GM20000 (cell line): ENCODE measurements around the gene IL10RB.
"Not testable (repeated sequence)": the region's sequence is repeated elsewhere in the genome, so short reads cannot be mapped to it uniquely, and the experiment has no call there.

Source experiments
- DNase-seq: peaks from one replicate; pipeline ENCODE4 v3.0.0; 2012; ENCODE audit warnings: low spot score
- CTCF ChIP-seq: IDR thresholded peaks from 2 replicates; pipeline ENCODE4 v1.5.1; 2012; ENCODE audit warnings: mild to moderate bottlenecking, control low read depth; ENCODE audit errors: extremely low read depth, missing control alignments

Gene IL10RB

GRCh38 chr21:33313611-33314010 is 47.4 kb downstream of the IL10RB start:
- no peak for TF ChIP-seq CTCF
- no peak for DNase-seq

- no peak for DNase-seq
- no peak for TF ChIP-seq CTCF
These were observed 47.9 kb downstream of the IL10RB start for GRCh38 chr21:33314111-33314510.

- no peak for DNase-seq
- no peak for TF ChIP-seq CTCF
These were observed 50.0 kb downstream of the IL10RB start for GRCh38 chr21:33315946-33316710.

GRCh38 chr21:33317145-33317544 is 51.0 kb downstream of the IL10RB start:
- no peak for DNase-seq

GRCh38 chr21:33317786-33318486 is 51.8 kb downstream of the IL10RB start:
- no peak for DNase-seq
- no peak for TF ChIP-seq CTCF

More at GRCh38 chr21:33317145-33317544, 51.0 kb downstream of the IL10RB start:
- no peak for TF ChIP-seq CTCF

- not testable (repeated sequence) for DNase-seq
These were observed 54.8 kb downstream of the IL10RB start for GRCh38 chr21:33321005-33321404.

GRCh38 chr21:33323610-33324009 is 57.4 kb downstream of the IL10RB start:
- not testable (repeated sequence) for DNase-seq

GRCh38 chr21:33324291-33325221 is 58.4 kb downstream of the IL10RB start, which contains the start of gene IFNAR1:
TSS of gene IFNAR1 (plus strand) at chr21:33324970. CDS start at chr21:33325056, 86 bp downstream.
- TF ChIP-seq CTCF, result no peak
- DNase-seq, result peak; percentile 91
